DMS79 treated with DMSO at 0.1 percent for 48 hours (cell line): ENCODE results near the gene RBL2.
"Not testable (repeated sequence)": the region's sequence is repeated elsewhere in the genome, so short reads cannot be mapped to it uniquely, and the experiment has no call there.

Experiments used
- DNase-seq: peaks from one replicate; lab custom pipeline; 2025; lab: John Stamatoyannopoulos, UW

The RBL2 gene, protein sequence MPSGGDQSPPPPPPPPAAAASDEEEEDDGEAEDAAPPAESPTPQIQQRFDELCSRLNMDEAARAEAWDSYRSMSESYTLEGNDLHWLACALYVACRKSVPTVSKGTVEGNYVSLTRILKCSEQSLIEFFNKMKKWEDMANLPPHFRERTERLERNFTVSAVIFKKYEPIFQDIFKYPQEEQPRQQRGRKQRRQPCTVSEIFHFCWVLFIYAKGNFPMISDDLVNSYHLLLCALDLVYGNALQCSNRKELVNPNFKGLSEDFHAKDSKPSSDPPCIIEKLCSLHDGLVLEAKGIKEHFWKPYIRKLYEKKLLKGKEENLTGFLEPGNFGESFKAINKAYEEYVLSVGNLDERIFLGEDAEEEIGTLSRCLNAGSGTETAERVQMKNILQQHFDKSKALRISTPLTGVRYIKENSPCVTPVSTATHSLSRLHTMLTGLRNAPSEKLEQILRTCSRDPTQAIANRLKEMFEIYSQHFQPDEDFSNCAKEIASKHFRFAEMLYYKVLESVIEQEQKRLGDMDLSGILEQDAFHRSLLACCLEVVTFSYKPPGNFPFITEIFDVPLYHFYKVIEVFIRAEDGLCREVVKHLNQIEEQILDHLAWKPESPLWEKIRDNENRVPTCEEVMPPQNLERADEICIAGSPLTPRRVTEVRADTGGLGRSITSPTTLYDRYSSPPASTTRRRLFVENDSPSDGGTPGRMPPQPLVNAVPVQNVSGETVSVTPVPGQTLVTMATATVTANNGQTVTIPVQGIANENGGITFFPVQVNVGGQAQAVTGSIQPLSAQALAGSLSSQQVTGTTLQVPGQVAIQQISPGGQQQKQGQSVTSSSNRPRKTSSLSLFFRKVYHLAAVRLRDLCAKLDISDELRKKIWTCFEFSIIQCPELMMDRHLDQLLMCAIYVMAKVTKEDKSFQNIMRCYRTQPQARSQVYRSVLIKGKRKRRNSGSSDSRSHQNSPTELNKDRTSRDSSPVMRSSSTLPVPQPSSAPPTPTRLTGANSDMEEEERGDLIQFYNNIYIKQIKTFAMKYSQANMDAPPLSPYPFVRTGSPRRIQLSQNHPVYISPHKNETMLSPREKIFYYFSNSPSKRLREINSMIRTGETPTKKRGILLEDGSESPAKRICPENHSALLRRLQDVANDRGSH

DNA sequence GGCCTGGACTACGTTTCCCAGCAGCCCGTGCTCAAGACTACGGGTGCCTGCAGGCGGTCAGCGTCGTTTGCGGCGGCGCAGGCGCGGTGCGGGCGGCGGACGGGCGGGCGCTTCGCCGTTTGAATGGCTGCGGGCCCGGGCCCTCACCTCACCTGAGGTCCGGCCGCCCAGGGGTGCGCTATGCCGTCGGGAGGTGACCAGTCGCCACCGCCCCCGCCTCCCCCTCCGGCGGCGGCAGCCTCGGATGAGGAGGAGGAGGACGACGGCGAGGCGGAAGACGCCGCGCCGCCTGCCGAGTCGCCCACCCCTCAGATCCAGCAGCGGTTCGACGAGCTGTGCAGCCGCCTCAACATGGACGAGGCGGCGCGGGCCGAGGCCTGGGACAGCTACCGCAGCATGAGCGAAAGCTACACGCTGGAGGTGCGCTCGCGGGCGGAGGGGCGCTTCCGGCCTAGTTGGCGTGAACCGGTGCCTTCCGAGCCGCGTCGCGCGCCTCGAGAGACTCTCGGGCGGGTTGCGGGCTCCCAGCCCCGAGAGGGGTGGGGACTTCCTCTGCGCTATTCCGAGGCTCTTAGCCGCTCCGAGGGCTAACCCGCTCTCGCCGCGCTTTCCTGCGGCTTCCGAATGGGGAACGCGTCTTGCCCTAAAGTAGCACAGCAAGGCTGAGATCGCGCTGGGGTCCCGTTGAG is at the start of gene RBL2:
Gene RBL2 (plus strand): TSS at position 95 of the 689 bp plus-strand sequence. CDS start 86 bp downstream, at position 181.
- peak; percentile 44 for DNase-seq

DNA sequence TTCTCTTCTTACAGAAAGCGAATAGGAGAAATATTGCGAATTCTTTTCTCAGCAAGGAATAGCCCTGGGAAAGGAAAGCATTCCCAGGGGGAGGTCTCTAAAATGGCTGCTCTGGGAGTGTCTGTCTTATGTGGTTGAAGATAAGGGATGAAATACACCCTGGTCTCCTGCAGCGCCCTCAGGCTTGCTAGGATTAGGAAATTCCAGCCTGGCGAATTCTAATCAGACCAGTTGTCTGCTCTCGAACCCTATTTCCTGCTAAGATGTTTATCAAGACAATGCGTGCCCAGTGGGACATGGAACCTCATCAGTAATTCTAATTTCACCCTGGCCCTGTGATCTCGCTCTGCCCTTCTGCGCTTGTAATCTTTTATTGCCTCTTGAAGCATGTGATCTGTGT is 49.7 kb upstream of the RBL2 start:
- not testable (repeated sequence) for DNase-seq

DNA sequence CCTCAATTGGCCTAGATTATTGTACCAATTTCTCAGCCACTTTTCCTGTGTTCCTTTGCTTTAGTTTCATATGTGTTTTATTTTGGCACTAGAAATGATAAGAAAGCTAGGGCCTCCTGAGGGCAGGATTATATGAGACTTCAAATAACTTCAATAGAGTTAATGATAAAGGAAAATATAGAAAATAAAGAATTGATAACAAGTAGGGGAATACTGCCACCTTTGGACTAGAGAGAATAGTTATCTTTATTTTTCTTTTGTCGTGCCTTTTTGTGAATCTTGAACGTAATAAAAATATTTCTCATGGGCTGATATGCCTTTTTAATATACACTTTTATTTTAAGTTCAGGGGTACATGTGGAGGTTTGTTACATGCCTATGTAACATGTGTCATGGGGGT is 29.3 kb upstream of the RBL2 start:
- DNase-seq = no peak

DNA sequence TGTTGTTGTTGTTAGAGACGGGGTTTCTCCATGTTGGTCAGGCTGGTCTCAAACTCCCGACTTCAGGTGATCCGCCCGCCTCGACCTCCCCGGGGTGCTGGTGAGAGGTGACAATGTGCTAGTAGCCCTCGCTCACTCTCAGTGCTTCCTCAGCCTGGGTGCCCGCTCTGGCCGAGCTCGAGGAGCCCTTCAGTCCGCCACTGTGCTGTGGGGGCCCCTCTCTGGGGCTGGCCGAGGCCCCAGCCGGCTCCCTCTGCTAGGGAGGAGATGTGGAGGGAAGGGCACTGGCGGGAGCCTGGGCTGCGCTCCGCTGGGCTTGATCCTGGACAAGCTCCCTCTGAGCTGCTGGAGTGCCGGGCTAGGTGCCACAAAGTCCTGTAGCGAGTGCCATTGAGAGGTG is 21.7 kb upstream of the RBL2 start:
- no peak for DNase-seq

DNA sequence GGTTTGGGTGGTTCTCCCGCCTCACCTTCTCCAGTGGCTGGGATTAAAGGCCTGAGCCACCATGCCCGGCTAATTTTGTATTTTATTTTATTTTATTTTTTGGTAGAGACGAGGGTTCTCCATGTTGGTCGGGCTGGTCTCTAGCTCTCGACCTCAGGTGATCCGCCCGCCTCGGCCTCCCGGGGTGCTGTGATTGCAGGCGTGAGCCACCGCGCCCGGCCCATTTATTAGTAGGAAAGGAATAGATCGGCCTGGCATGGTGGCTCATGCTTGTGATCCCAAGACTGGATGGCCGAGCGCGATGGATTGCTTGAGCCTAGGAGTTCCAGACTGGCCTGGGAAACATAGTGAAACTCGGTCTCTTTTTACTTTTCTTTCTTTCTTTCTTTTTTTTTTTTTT is 20.4 kb upstream of the RBL2 start:
- no peak for DNase-seq

DNA sequence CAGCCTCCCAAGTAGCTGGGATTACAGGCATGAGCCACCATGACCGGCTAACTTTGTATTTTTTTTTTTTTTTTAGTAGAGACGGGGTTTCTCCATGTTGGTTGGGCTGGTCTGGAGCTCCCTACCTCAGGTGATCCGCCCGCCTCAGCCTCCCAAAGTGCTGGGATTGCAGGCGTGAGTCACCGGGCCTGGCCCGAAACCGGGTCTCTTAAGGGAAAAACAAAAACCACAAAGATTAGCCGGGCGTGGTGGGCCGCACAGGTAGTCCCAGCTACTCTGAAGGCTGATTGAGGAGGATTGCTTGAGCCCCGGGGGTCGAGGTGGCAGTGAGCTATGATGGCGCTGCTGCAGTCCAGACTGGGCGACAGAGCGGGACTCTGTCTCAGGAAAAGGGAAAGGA is 19.9 kb upstream of the RBL2 start:
- DNase-seq = no peak

DNA sequence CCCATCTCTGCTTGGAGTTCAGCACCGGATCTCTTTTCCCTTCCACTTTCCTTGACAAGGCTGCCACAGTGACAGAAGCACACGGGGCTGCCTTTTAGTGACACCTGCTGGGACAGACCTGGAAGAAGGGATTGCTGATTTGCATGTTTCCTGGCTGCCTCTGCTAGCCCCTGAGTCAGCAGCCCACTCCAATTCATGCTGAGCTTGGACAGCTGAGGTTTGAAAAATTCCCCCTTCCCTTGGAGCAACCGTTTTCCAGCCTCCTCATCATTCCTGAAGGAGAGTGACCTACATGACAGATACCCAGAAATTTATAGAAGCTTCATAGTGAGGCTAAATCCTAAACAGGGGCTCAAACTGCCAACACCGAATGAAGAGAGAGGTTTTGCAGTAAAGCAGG is 18.8 kb upstream of the RBL2 start:
- peak; percentile 25 for DNase-seq

DNA sequence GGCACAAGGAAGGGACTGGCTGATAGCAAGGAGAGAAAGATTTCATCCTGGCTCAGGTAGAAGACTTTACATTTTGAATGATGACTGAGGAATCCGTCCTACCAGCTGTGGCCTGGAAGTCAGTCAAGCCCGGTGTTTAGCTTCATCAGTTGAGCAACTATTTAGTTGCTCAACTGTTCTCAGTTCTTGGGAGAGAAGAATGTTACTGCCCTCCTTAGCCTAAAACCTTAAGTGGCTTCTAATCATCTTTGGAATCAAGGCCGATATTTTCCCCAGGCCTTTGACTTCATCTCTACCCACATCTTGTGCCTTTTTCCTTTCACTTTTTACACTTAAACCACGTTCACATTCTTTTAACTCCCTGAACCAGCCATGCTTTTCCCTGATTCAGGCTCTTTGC is 17.3 kb upstream of the RBL2 start:
- DNase-seq = no peak

DNA sequence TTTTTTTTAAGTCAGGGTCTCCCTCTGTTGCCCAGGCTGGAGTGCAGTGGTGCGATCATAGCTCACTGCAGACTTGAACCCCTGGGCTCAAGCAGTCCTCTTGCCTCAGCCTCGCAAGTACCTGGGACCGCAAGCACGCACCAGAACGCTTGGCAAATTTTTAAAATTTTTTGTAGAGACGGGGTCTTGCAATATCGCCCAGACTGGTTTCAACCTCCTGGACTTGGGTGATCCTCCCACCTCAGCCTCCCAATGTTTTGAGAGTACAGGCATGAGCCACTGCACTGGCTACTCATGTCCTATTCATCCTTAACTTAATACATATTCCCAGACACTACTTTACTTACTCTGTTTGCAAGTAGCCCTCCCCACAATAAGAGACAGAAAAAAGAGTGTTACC is 16.3 kb upstream of the RBL2 start:
- DNase-seq = no peak

DNA sequence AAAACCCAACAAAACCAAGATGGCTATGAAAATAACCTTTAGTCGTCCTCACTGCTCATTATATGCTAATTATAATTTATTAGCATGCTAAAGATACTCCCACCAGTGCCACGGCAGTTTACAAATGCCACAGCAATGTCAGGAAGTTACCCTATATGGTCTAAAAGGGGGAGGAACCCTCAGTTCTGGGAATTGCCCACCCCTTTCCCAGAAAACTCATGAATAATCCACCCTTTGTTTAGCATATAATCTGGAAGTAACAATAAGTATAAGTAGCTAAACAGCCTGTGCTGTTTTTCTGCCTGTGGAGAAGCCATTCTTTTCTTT is 14.9 kb upstream of the RBL2 start:
- not testable (repeated sequence) for DNase-seq

DNA sequence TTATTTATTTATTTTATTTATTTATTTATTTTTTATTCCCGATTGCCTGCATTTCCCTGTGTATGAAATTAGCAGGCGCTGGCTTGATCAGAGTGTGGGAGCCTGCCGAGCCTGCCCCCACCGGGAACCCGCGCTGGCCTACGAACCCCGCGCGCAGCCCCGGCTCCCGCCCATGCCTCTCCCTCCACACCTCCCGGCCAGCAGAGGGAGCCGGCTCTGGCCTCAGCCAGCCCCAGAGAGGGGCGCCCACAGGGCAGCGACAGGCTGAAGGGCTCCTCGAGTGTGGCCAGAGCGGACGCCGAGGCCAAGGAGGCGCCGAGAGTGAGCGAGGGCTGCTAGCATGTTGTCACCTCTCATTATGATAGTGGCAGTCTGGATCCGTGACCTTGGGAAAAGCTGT is 13.0 kb upstream of the RBL2 start:
- DNase-seq = no peak

DNA sequence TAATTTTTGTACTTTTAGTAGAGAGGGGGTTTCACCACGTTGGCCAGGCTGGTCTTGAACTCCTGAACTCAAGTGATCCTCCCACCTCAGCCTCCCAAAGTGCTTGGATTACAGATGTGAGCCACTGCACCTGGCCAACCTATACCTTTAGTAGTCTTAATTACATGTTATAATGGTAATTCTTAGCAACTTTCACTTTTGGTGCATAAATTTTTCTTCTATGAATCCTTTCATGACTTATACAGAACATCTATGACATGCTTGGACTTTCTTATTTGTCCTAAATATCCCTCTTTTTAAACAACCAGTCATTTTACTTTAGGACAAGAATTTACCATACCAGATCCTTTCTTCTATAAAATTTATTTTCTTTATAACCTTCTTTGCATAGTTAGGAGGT is 10.3 kb upstream of the RBL2 start:
- DNase-seq = not testable (repeated sequence)

DNA sequence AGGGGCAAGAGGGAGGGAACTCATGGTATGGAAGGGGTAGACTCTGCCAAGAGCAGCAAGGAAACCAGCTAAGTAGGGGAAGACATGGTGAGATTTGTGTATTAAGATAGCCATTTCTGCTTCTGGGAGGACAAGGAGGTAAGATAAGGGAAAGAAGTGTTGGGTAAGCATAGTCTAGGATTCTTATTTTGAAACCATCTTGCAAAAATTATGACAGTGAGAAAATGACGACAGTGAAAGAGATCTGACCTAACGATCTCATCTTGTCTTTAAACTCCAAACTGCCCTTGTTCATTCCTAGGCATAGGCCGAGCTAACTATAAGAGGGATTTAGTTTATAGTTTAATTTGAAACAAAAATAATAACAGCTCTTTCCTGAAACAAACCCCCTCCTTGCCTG is 5.6 kb upstream of the RBL2 start:
- DNase-seq = no peak

DNA sequence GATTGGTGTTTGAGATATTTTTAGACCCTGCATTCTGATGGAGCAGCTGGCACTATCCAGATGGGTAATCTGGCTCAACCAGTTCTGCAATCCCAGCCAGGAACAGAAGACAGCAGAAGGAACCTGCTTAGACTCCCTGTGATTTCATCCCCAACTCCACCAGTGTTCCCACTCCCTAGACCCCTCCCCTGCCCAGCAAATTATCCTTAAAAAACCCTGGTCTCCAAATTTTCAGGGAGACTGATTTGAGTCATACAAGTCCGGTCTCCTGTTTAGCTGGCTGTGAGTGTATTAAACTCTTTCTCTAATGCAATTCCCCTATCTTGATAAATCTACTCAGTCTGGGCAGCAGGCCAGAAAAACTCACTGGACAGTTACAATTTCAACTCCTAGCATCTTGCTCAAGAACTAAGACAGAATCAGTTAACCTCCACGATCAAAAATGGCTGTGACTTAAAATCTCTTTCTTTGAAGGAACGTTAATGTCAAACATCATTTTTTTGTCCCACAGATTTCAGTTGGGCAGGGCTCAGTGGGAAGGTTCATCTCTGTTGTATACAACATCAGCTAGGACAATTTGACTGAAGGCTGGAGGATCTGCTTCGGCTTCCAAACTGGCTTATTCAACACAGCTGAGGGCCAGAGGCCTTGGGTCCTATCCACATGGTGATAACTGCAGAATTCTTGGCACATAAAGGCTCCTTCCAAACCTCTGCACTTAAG is 4.9 kb upstream of the RBL2 start:
- DNase-seq = peak; percentile 2

DNA sequence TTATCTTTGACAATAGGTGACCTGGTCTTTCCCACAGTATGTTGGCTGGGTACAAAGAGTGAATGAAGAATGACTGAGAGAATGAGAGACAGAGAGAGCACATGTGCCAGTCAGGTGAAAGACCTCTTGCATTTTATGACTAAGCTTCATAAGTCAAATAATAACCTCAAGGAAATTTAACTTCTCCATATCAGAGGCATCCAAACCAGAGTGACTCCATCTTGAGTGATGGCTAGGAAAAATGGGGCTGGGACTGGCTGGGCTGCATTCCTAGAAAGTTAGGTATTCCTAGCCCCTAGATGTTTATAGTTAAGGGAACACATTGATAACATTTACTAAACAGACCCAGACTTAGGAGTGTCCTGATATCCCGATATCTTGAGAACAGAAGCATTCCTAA is 3.9 kb upstream of the RBL2 start:
- no peak for DNase-seq

DNA sequence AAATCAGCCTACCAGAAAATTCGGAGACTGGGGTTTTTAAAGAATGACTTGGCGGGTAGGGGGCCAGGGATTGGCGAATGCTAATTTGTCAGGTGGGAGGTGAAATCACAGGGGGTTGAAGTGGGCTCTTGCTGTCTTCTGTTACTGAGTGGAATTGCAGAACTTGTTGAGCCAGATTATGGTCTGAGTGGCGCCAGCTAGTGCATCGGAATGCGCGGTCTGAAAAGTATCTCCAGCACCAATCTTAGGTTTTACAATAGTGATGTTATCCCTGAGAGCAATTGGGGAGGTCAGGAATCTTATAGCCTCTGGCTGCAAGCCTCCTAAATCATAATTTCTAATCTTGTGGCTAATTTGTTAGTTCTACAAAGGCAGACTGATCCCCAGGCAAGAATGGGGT is 762 bp upstream of the RBL2 start:
- DNase-seq = no peak

DNA sequence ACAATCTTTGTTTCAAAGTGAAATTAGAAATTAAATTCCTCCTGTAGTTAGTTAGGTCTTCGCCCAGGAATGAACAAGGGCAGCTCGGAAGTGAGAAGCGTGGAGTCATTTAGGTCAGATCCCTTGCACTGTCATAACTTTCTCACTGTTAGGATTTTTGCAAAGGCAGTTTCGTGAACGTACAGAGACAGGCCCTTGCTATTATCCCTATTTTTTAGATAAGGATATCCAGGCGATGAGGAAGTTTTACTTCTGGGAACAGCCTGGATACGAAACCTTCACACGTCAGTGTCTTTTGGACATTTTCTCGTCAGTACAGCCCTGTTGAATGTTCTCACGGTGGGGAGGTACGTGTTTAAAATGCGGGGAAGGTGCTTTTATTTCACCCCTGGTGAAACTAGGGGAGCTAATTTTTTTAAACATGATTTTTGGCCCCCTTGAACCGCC is 318 bp upstream of the RBL2 start:
- DNase-seq = no peak

DNA sequence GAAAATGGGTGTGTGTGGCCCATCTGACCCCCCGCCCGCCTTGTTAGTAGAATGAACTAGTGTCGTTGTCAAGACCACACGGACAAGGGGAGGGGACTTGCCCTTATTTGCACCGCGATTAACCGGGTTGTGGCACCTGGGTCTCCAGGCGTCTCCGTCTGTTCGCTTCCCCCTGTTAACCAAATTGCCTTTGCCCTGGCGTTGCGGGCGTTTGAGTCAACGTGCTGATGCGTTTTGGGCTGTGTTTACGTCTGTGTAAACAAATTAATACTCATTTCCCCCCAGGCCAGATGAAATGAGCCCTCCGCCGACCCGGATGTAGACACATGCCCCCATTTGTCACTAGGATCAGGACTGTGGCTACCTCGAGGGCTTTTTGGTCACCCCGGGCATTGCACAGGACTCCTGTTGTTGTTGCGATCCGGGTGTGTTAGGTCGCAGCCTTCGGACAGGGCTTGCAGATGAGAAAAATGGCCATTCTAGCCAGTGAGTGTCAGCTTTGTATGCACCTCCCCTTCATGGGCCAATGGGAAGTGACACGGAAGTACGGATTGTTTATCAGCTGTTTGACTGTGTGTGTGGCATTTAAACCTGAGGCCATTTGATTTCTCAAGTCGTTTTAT is 906 bp downstream of the RBL2 start:
- DNase-seq = peak; percentile 53

DNA sequence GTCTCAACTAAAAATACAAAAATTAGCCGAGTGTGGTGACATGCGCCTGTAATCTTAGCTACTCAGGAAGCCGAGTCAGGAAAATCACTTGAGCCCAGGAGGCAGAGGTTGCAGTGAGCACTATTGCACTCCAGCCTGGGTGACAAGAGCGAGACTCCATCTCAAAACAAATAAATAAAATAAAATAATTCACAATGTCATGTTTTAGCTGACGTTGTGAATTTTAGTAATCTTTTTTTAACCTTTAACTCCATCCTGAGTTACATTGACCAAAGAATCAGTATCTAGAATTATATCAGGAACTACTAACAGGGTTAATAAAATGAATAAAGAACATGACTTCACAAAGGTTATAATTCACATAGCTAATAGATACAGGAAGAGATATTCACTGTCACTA is 5.9 kb downstream of the RBL2 start:
- no peak for DNase-seq

DNA sequence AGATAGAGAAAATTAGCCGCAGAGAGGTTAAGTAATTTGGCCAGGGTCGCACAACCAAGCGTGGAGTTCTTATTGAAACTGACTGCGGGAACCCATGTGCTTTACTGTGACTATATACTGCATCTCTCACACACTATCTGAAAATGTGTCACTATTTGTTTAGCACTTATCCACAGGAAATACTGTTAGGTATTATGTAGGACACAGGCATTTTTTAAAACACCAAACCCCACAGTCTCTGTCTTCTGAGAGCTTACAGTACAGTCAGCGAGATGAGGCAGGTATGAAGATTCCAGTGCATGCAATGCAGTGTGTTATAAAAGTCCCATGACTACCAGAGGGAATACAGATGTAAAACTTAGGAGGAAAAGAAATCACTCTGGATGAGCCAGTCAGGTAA is 11.3 kb downstream of the RBL2 start:
- DNase-seq = no peak

DNA sequence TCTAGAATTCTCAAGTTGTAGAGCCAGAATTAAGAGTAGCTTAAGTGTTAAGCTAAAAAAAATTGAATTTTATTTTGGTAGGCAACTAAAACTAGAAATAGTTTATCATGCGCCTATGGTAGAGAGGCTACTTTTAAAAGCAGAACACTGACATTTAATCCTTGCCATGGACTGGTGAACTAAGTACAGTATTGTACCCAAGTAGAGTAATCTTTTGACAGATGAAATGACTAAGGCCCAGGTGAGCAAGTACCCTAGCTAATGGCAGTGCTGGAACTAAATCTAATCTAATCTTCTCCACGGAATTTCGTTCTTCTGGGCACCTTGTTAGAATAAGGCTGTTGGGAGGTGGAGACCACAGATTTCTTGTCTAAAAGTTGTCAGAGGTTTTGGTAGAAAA is 11.8 kb downstream of the RBL2 start:
- no peak for DNase-seq
